NCI-H2196 (cell line): ENCODE results near the gene AIDA.
"Not testable (repeated sequence)": the region's sequence is repeated elsewhere in the genome, so short reads cannot be mapped to it uniquely, and the experiment has no call there.

Source experiments
- DNase-seq: peaks from one replicate; lab custom pipeline; 2025; ENCODE audit not compliant: unreplicated experiment; lab: John Stamatoyannopoulos, UW

AIDA gene, protein sequence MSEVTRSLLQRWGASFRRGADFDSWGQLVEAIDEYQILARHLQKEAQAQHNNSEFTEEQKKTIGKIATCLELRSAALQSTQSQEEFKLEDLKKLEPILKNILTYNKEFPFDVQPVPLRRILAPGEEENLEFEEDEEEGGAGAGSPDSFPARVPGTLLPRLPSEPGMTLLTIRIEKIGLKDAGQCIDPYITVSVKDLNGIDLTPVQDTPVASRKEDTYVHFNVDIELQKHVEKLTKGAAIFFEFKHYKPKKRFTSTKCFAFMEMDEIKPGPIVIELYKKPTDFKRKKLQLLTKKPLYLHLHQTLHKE

DNA sequence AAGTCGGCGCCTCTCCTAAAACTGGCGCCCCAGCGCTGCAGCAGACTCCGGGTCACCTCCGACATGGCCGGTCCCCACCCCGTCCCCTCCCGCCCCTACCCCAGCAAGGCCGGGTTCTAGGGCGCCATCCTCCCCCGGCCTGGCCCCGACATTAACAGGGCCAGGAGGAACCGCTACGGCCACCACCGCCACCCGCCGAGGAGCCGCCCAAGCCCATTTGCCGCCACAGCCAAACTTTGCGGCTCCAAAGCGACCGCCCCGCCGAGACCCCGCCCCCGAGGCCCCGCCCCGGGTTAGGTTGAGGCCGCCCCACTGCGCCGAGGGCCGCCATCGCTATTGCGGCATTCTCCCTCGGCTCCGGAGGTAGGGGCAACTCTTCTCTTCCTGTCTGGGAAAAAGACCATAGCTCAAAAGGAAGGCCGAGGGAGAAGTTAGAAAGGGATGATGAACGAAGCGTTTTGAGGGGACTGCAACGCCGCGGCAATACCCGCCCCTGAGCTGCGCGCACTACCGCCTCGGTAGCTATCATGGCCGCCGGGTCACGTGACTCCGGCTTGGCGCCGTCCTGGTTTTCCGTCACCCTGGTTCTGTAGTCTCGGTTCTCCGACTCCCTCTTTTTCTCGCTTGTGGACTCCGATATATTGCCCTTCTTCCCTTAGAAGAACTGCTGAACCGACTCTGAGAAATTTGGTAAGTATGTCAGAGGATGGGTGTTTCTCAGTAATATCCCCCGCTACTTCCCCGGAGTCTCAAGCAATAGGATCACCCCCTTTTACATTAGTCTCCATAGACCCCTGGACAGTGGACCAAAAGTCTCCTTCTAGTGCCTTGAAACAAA, at the start of gene AIDA, which contains the start of gene BROX:
Gene AIDA, minus strand, starts transcription at position 239 of the 838 bp plus-strand sequence. Its CDS starts 174 bp downstream, at position 65.
Gene BROX, plus strand, starts transcription at position 312 of the 838 bp plus-strand sequence. CDS start 3,136 bp downstream, outside the sequence.
- DNase-seq, result peak; percentile 88

DNA sequence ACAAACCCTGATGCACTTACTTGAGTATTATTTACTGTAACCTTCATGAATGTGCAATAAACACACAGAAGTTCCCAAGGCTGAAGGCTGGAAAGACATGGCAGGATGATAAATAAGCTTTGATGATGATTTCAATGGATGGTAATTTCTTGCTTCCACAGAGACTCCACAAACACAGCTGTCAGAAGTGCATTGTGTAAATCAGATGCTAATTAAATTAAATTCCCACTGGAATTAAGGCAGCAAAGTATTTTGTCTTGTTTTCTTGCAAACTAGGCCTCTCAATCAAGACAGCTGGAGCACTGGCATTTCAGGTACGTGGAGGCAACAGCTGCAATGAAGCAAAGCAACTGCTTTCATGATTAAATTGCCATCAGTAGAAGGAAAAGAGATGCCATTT, 48.8 kb upstream of the AIDA start:
- DNase-seq, result no peak

DNA sequence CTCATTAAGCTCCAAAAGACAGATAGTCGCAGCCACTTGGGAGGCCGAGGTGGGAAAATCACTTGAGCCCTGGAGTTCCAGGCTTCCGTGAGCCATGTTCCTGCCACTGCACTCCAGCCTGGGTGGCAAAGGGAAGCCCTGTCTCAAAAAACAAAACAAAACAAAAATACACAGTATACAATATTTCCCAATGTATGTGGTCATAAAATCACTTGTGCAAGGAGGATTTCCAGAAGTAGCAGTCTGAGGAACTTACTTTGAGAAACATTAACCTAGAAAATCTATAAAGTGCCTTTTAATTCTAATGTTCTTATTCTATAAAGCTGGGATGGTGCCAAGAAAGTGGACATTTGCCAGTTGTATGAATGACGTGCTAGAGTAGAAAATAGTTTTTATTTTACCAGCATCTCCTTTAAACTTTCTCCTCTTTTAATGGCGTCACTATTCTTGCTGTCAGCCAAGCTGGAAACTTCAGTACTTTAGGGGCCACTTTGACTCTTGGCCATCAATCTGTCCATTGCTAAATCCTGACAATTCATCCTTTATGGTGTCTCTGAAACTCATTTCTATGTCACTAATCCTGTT, 47.3 kb upstream of the AIDA start:
- no peak for DNase-seq

DNA sequence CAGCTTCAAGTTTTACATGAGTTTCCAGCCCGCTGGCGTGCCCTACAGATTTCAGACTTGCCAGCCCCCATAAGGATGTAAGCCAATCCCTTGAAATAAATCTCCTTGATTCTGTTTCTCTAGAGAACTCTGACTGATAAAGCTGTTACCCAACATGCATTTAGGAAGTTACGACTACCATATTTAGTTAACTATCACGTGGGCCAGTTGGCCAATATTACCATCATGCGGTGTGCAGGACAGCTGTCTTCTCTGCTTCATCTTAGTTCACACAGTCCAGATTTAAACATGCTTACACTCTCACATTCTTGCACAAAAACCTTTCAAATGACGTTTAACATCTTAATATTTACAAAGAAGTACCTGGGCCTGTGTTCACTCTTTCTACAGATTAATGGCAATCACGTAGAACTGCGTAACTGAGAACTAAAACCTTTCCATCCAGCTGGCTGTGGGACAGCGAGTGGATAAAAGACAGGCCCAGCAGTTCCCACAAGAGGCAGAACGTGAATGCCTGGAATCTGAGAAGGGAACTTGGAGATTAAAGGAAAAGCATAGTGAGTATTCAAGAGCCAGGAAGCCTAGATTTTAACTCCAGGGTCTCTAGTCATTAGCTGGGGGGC, 45.5 kb upstream of the AIDA start:
- no peak for DNase-seq

DNA sequence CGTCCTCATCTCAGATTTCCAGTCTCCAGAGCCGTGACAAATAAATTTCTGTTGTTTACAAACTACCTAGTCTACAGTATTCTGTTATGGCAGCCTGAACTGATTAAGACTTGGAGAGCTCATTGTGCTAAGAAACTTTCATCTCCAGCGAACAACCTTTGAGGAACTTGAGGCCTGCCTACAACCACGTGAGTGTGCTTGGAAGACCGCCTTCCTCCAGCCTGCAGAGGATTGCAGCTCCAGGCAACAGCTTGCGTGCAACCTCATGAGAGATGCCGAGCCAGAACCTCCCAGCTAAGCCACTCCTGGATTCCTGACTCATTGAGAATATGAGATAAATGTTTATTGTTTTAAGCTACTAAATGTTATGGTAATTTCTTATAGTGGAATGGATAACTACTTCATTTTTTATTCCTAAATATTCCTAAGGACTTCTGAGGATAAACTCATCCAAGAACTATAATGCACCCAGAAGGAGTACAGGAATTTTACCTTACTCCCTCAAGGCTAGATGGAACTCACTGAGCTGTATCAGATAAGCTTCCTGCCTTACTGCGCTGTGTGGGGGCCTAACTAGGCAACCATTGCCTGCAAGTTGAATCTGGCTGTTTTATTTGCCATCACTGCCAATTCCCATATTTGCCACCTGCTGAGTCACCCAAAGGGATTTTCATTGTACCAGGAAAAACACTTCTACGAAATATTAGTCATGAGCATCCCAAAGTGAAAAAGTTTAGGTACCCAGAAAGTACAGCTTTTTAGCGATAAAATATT, 42.3 kb upstream of the AIDA start:
- no peak for DNase-seq

DNA sequence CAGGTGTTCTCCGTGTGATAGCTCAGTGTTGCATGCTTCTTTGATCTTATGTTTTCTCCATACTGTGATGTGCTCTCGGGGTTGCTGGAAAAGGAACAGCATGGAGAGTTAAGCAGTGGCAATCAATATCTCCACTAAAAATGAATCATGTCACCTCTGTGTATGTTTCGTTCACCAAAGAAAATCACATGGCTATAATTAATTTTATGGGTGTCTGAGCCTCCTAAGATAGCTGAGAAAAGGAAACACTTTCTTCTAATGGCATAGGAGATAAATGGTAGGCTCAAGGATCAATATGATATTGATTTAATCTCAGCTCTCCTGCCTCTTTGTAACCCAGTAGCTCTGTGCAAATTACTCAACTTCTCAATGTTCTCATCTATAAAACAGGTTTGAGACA, 39.0 kb upstream of the AIDA start:
- no peak for DNase-seq

DNA sequence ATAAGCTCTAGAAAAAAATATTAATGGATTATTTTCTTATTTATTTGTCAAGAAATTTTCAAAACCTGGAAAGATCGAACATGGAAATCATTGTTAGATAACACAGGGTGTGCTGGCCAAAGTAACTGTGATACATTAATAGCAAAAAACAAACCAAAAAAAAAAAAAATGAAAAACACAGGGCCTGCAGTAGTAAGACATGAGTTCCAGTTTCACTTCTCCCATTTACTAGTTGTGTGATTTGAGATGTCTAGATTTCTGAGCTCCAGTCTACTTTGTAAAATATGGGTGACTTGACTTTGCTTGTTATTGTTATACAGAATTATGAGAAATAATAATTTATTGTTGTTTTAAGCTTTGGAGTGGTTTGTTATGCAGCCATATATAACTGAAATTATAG, 38.4 kb upstream of the AIDA start:
- DNase-seq, result no peak

DNA sequence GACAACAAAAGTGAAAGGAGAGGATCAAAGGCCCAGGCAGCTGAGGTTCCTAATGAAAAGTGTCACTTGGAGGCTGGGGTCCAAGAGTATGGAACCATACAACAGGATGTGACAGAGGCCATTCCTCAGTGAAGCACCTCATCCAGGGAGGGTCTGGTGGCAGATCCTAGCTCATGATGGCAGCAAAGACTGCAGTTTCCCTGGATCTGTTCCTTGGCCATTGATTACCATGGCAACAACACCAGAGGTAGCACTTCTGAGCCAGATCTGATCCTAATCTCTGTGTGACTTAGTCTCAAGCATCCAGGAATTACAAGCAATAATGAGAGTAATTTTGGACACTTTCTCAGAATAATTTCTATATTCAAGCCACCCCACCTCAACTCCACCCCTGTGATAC, 37.6 kb upstream of the AIDA start:
- DNase-seq, result no peak

DNA sequence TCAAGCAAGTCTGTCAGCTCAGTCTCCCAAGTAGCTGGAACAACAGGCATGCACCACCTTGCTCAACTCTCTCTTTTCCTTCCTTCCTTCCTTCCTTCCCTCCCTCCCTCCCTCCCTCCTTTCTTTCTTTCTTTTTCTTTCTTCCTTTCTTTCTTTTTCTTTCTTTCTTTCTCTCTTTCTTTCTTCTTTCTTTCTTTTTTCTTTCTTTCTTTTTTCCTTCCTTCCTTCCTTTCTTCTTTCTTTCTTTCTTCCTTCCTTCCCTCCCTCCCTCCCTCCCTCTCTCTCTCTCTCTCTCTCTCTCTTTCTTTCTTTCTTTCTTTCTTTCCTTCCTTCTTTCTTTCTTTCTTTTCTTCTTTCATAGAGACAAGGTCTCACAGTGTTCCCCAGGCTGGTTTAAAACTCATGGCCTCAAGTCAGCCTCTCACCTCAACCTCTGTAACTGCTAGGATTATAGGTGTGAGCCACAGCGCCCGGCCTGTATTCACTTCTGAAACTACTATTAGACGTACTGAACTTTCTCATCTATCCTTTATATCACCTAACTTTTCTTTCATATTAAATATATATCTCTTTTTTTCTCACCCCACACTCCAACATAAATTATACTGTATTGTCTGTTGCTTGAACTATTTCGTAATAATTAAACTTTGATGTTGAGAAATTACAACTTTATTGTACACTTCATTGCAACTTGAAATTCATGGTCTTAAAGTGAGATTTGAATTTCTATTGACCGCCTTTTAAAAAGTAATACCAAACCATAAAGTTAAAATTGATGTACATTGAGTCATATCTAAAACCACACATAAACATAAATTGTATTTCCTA, 29.6 kb upstream of the AIDA start:
- DNase-seq, result not testable (repeated sequence)

DNA sequence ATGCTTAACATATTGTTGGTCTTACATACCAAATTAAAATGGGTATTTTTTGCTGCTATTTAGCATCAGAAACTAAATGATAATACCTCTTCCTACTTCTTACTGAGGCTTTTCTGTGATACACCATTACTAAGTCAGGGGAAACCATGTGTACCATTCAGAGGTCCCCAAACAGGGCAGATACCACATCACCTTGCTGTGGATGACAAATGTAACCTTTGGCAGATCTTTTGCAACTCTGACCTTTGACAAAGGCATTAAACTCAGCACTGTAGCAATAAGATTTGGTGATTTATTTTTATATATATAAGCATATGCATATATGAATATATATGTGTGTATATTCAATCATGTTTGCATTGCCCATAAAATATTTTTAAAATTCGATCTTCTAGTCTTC, 27.6 kb upstream of the AIDA start:
- DNase-seq, result no peak

DNA sequence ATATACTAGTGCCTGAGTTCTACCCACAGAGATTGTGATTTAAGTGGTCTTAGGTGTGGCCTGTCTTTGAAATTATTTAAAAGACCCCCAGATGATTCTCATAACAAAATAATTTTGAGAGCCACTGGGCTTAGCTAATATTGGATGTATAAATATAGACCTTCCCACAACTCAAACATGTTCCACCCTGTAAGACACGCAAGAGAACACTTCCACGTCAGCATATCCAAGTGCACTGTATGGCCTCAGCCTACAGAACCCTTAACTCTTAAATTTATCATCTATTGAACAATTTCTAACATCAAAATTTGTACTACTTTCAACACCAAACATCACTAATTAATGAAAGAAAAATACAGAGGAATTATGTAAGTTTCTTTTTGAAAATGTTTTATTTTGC, 27.2 kb upstream of the AIDA start:
- DNase-seq, result no peak

DNA sequence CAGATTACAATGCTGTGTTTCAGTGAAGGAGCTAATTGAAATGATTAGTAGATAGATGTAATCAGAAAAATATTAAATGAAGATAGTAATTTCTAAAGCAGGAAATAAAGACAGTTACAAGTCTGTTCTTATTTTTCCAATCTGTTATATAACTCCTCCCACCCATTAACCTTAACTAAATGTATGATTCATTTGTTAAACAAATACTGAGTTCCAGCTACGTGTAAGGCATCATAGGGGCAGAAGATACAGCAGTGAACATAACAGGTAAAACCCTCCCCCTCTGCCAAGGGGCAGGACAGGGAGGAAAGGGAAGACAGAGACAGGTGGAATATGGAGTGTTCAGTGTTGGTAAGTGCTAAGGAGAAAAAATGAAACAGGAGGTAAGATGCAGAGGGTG, 24.7 kb upstream of the AIDA start, which contains the start of gene FAM177B:
Gene FAM177B, plus strand, starts transcription at position 231 of the 400 bp plus-strand sequence. CDS start 9,344 bp downstream, outside the sequence.
- no peak for DNase-seq

DNA sequence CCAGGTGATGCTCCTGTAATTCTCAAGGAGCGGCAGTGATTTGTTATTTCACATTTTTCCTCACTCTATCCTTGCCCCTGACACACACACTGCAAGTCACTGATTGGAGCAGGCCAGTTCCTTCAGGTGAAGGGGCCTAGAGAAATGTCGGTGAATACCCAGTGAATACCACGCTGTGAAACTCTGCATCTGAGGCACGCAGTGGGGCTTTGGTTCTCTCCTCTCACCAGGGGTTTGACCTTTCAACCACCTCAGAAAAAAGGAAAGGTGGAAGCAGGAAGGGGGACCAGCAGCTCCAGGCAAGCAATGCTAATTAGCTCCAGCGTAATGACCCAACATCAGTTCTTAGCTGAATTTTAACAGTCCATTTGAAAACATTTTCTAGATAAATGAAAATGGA, 24.2 kb upstream of the AIDA start:
- DNase-seq, result no peak

DNA sequence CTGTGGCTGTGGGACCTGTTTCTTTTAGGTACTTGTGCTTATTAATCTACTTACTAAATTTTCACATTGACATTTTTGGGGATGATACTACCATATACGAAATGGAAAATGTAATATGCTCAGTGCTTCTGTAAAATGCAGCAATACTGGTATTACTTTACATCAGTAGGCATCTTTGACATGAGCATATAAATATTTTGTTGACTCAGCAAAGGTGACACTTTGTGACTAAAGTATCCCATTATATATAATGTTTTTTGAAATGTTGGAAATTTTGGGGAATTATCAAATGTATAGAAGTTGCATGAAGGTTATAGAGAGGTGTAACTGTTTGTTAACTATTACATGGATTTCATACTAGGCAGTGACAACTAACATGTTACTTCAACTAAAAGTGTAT, 22.4 kb upstream of the AIDA start:
- no peak for DNase-seq

DNA sequence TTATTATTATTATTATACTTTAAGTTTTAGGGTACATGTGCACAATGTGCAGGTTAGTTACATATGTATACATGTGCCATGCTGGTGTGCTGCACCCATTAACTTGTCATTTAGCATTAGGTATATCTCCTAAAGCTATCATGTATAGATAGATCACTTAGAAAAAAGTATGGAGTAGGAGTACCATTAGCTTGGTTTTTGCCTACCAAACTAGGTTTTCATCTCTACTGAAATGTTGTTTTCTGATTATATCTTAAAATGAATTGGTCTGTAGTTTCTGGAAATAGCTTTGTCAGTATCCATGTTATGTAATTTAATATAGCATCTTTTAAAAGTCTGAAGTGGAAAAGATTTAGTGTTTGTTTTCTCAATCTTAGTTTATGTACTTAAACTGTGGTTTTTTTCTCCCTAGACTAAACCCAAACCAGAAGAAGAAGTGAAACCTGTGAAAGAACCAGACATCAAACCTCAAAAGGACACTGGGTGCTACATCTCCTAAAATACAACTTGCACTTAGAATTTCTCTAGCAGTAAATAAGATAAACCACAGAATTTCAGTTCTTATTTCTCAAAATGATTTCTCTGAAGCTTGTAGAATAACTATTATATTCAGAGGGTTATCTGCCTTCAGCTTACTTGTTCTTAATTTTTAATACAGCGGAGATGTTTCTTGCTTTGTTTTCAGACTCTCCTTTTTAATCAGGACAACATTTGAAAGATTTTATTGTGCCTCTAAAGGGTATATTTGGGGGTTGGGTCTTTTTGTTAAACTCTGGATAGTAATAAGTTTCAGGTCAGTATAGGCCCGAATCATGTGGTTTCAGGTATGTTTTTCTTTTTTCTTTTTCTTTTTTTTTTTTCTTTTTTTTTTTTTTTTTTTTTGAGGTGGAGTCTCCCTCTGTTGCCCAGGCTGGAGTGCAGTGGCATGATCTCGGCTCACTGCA, 20.2 kb upstream of the AIDA start:
- no peak for DNase-seq

DNA sequence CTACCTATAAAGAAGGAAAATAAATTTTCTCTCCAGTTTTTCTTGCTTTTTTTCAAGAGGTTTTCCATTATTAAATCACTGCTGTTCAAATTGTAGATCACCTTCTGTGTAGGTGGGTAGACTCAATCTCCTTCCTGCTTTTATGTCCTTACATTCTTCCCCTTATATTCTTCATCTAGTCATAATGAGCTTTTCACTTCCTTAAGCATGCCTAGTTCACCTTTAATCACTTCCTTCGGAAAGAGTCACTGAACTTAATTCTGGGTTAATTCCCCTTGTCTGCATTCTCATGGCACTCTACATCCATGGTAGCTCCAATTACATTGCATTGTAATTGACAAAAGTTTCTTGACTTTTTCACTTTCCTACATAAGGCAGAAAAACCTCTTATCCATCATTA, 18.6 kb upstream of the AIDA start:
- no peak for DNase-seq

DNA sequence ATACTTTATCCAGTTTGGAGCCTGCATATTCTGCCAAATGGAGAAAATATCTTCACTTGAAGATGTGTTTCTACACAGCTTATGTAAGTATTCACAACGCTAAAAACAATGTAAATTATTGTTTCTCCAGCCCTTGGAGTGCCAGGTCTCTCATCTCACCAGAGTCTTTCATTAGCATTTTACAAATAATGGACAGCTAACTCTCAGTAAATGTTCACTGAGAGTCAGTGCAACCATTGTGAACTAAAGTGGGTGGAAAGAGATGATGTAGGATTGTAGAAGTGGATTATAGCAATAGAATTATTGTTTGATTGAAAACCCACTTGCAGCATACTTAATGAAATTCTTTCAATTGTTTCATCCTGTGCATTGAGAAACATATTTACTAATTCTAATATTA, 16.5 kb upstream of the AIDA start:
- no peak for DNase-seq

DNA sequence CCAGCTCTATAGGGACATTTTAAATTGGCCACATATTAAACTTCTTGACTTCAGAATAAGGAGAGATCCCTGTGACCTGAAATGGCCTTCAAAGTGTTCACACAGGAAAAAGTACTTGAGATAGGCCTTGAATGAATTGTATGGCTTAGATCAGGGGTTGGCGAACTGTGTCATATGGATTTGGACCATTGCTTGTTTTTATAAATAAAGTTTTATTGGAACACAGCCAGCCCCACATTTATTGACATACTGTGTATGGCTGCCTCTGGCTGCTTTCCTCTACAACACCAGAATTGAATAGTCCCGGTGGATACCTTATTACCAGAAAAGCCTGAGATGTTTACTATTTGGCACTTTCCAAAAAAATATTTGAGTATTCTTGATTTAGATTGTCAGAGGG, 4.1 kb upstream of the AIDA start:
- DNase-seq, result no peak
